SK-N-SH treated with all-trans-retinoic acid at 6 μM for 48 hours (cell line): ENCODE measurements around the gene KCNK1.

Experiments
- ATAC-seq: fragments of 200-7000 bp; cut with Tn5 transposase; 3 replicates; pipeline ENCODE4 v1.9.1; 2020; ENCODE audit warnings: mild to moderate bottlenecking, moderate library complexity
- ARNTL ChIP-seq: fragments of 450-650 bp; formaldehyde crosslinking; IDR thresholded peaks from 2 replicates; pipeline ENCODE4 v1.5.0; 2020; ENCODE audit warnings: low read depth, mild to moderate bottlenecking, moderate library complexity, borderline replicate concordance
- BACH2 ChIP-seq: fragments of 250-450 bp; sonication (Bioruptor Pico); IDR thresholded peaks from 2 replicates; pipeline ENCODE4 v1.9.0; 2021; ENCODE audit warnings: mild to moderate bottlenecking, borderline replicate concordance
- ESRRG ChIP-seq: fragments of 250-450 bp; sonication (Bioruptor Pico); IDR thresholded peaks from 2 replicates; pipeline ENCODE4 v1.6.1; 2021; ENCODE audit warnings: mild to moderate bottlenecking
- GLIS3 ChIP-seq: fragments of 250-450 bp; sonication (Bioruptor Pico); IDR thresholded peaks from 2 replicates; pipeline ENCODE4 v1.5.0; 2020; ENCODE audit warnings: mild to moderate bottlenecking, moderate library complexity
- ISL1 ChIP-seq: fragments of 250-450 bp; sonication (Bioruptor Pico); IDR thresholded peaks from 2 replicates; pipeline ENCODE4 v2.1.2; 2022; ENCODE audit warnings: mild to moderate bottlenecking, moderate library complexity
- OSR1 ChIP-seq: fragments of 250-450 bp; sonication (Bioruptor Pico); IDR thresholded peaks from 2 replicates; pipeline ENCODE4 v1.8.0; 2022; ENCODE audit warnings: moderate library complexity, mild to moderate bottlenecking, inconsistent platforms
- RARB ChIP-seq: fragments of 250-450 bp; sonication (Bioruptor Pico); IDR thresholded peaks from 2 replicates; pipeline ENCODE4 v1.8.0; 2021; ENCODE audit warnings: mild to moderate bottlenecking, moderate library complexity
- SNAI2 ChIP-seq: fragments of 250-450 bp; sonication (Bioruptor Pico); IDR thresholded peaks from 2 replicates; pipeline ENCODE4 v1.5.0; 2020; ENCODE audit warnings: mild to moderate bottlenecking, moderate library complexity
- TCF4 ChIP-seq: fragments of 250-450 bp; sonication (Bioruptor Pico); IDR thresholded peaks from 2 replicates; pipeline ENCODE4 v1.8.0; 2021; ENCODE audit warnings: mild to moderate bottlenecking, moderate library complexity, borderline replicate concordance
- ZC3H10 ChIP-seq: fragments of 250-450 bp; sonication (Bioruptor Pico); IDR thresholded peaks from 2 replicates; pipeline ENCODE4 v1.5.1; 2021; ENCODE audit warnings: mild to moderate bottlenecking, moderate library complexity
- ZFP3 ChIP-seq: fragments of 250-450 bp; sonication (Bioruptor Pico); IDR thresholded peaks from 2 replicates; pipeline ENCODE4 v1.5.0; 2020; ENCODE audit warnings: mild to moderate bottlenecking, moderate library complexity
- ZFP30 ChIP-seq: fragments of 450-650 bp; formaldehyde crosslinking; IDR thresholded peaks from 2 replicates; pipeline ENCODE4 v1.5.0; 2022; ENCODE audit warnings: mild to moderate bottlenecking, moderate library complexity
- ZNF565 ChIP-seq: fragments of 450-650 bp; formaldehyde crosslinking; conservative IDR thresholded peaks from 2 replicates; pipeline ENCODE4 v1.5.0; 2020; ENCODE audit warnings: low read depth, mild to moderate bottlenecking, moderate library complexity
- ZNF70 ChIP-seq: fragments of 450-650 bp; formaldehyde crosslinking; IDR thresholded peaks from 2 replicates; pipeline ENCODE4 v1.5.0; 2020; ENCODE audit warnings: mild to moderate bottlenecking, moderate library complexity
- ZNF8 ChIP-seq: fragments of 450-650 bp; formaldehyde crosslinking; IDR thresholded peaks from 2 replicates; pipeline ENCODE4 v1.5.0; 2020; ENCODE audit warnings: mild to moderate bottlenecking, moderate library complexity
- TF ChIP-seq, protein P1 (sequence below): fragments of 250-450 bp; sonication (Bioruptor Pico); IDR thresholded peaks from 2 replicates; pipeline ENCODE4 v1.5.1; 2020; ENCODE audit warnings: low read depth, mild to moderate bottlenecking, moderate library complexity
- TF ChIP-seq, protein P2 (sequence below): fragments of 250-450 bp; sonication (Bioruptor Pico); IDR thresholded peaks from 2 replicates; pipeline ENCODE4 v1.8.0; 2020; ENCODE audit warnings: mild to moderate bottlenecking, moderate library complexity, borderline replicate concordance
- TF ChIP-seq, protein P3 (sequence below): fragments of 250-450 bp; sonication (Bioruptor Pico); IDR thresholded peaks from 2 replicates; pipeline ENCODE4 v1.5.0; 2020; ENCODE audit warnings: mild to moderate bottlenecking, moderate library complexity
- TF ChIP-seq, protein P4 (sequence below): fragments of 250-450 bp; sonication (Bioruptor Pico); IDR thresholded peaks from 2 replicates; pipeline ENCODE4 v1.8.0; 2021; ENCODE audit warnings: low read depth, mild to moderate bottlenecking, moderate library complexity, borderline replicate concordance

Gene KCNK1

DNA sequence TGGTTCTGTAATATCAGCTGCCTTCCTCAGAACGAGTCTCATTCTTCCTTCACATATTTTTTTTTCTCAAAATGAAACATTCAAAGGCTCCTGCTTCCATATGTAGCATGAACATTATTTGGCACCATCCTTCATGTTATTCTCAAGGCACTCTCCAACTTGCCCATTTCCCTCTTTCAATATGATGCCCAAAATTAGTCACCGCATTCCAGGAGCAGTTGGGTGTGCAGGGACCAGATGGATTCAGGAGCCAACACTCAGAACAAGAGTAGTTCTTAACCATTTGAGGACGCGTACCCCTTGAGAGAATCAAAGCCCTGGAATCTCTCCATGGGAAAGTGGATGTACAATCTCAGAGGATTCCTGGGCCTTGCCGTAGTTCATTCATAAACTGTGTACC lies 50.3 kb downstream of the KCNK1 start:
- no peak for ATAC-seq

DNA sequence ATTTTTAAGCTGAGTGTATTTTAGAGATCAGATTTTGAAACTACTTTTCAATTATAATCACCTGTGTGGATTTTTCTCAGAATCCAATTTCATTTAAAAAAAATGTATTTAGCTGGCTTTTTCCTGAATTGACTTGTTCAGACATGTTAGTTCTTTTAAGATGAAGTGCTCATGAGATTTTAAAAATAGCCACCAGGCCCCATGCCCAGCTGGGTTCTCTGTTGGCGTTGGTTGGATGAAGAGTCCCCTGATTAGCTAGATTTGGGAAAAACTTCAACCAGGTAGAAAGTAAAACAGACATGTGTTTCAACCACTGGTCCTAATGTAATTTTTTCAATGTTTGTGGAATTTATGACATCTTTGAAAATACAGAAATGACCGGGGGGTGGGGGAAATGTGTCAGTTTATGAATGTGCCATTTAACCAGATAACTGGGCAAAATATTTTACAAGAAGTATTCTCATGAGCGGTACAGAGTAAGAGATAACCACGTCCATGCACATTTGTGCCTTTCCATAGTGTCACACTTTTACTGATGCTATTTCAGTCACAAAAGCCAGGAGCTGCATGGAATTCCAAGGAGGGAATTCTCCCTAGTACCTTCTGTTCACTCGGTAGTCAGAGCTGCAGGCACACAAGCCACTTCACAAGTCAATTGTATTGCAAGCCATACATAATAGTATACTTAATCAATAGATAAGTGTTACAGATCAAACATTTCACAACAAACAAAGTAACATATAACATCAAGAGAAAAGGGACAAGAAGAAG lies 51.1 kb downstream of the KCNK1 start:
- ATAC-seq, result no peak
- TF ChIP-seq RARB (CRISPR knock-in tag), result no peak
- TF ChIP-seq, protein P1, sequence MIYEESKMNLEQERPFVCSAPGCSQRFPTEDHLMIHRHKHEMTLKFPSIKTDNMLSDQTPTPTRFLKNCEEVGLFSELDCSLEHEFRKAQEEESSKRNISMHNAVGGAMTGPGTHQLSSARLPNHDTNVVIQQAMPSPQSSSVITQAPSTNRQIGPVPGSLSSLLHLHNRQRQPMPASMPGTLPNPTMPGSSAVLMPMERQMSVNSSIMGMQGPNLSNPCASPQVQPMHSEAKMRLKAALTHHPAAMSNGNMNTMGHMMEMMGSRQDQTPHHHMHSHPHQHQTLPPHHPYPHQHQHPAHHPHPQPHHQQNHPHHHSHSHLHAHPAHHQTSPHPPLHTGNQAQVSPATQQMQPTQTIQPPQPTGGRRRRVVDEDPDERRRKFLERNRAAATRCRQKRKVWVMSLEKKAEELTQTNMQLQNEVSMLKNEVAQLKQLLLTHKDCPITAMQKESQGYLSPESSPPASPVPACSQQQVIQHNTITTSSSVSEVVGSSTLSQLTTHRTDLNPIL, result no peak
- TF ChIP-seq ZFP3 (CRISPR knock-in tag), result no peak
- TF ChIP-seq OSR1, result no peak
- TF ChIP-seq, protein P2, sequence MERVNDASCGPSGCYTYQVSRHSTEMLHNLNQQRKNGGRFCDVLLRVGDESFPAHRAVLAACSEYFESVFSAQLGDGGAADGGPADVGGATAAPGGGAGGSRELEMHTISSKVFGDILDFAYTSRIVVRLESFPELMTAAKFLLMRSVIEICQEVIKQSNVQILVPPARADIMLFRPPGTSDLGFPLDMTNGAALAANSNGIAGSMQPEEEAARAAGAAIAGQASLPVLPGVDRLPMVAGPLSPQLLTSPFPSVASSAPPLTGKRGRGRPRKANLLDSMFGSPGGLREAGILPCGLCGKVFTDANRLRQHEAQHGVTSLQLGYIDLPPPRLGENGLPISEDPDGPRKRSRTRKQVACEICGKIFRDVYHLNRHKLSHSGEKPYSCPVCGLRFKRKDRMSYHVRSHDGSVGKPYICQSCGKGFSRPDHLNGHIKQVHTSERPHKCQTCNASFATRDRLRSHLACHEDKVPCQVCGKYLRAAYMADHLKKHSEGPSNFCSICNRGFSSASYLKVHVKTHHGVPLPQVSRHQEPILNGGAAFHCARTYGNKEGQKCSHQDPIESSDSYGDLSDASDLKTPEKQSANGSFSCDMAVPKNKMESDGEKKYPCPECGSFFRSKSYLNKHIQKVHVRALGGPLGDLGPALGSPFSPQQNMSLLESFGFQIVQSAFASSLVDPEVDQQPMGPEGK, result no peak
- TF ChIP-seq TCF4 (CRISPR knock-in tag), result no peak
- TF ChIP-seq ZNF8 (CRISPR knock-in tag), result no peak
- no peak for TF ChIP-seq ZFP30
- TF ChIP-seq ARNTL (CRISPR knock-in tag), result no peak
- no peak for TF ChIP-seq SNAI2
- TF ChIP-seq, protein P3, sequence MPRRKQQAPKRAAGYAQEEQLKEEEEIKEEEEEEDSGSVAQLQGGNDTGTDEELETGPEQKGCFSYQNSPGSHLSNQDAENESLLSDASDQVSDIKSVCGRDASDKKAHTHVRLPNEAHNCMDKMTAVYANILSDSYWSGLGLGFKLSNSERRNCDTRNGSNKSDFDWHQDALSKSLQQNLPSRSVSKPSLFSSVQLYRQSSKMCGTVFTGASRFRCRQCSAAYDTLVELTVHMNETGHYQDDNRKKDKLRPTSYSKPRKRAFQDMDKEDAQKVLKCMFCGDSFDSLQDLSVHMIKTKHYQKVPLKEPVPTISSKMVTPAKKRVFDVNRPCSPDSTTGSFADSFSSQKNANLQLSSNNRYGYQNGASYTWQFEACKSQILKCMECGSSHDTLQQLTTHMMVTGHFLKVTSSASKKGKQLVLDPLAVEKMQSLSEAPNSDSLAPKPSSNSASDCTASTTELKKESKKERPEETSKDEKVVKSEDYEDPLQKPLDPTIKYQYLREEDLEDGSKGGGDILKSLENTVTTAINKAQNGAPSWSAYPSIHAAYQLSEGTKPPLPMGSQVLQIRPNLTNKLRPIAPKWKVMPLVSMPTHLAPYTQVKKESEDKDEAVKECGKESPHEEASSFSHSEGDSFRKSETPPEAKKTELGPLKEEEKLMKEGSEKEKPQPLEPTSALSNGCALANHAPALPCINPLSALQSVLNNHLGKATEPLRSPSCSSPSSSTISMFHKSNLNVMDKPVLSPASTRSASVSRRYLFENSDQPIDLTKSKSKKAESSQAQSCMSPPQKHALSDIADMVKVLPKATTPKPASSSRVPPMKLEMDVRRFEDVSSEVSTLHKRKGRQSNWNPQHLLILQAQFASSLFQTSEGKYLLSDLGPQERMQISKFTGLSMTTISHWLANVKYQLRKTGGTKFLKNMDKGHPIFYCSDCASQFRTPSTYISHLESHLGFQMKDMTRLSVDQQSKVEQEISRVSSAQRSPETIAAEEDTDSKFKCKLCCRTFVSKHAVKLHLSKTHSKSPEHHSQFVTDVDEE (CRISPR knock-in tag), result no peak
- TF ChIP-seq, protein P4, sequence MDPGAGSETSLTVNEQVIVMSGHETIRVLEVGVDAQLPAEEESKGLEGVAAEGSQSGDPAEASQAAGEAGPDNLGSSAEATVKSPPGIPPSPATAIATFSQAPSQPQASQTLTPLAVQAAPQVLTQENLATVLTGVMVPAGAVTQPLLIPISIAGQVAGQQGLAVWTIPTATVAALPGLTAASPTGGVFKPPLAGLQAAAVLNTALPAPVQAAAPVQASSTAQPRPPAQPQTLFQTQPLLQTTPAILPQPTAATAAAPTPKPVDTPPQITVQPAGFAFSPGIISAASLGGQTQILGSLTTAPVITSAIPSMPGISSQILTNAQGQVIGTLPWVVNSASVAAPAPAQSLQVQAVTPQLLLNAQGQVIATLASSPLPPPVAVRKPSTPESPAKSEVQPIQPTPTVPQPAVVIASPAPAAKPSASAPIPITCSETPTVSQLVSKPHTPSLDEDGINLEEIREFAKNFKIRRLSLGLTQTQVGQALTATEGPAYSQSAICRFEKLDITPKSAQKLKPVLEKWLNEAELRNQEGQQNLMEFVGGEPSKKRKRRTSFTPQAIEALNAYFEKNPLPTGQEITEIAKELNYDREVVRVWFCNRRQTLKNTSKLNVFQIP (CRISPR knock-in tag), result no peak
- TF ChIP-seq BACH2 (CRISPR knock-in tag), result no peak
- no peak for TF ChIP-seq ISL1 (CRISPR knock-in tag)
- TF ChIP-seq ESRRG (CRISPR knock-in tag), result no peak
- no peak for TF ChIP-seq ZC3H10 (CRISPR knock-in tag)
- no peak for TF ChIP-seq ZNF565 (CRISPR knock-in tag)
- TF ChIP-seq ZNF70 (CRISPR knock-in tag), result no peak

More for the DNA sequence above, 50.3 kb downstream of the KCNK1 start:
- TF ChIP-seq ESRRG (CRISPR knock-in tag) (no peak), SNAI2 (no peak), BACH2 (CRISPR knock-in tag) (no peak), ZNF70 (CRISPR knock-in tag) (no peak), ZNF8 (CRISPR knock-in tag) (no peak), GLIS3 (no peak), OSR1 (no peak)
- TF ChIP-seq, protein P4 (CRISPR knock-in tag), result no peak
- TF ChIP-seq, protein P2, result no peak
- TF ChIP-seq, protein P3 (CRISPR knock-in tag), result no peak
